ENCODE data around the gene CES2. TPM values are rescaled to one million over a fixed set of nuclear protein-coding genes. Genes with fewer than 3 reads are reported as not detected.
A peak's percentile ranks its signal among the peaks of the same experiment; 100 is the strongest.

The CES2 gene
- total and polyA plus RNA-seq, 9 of the 15 experiments (the other 6 are each of a cell fraction or from before 2014, with no cell fraction given), result 2.2 to 37.9 (median 24.4) TPM

DNA sequence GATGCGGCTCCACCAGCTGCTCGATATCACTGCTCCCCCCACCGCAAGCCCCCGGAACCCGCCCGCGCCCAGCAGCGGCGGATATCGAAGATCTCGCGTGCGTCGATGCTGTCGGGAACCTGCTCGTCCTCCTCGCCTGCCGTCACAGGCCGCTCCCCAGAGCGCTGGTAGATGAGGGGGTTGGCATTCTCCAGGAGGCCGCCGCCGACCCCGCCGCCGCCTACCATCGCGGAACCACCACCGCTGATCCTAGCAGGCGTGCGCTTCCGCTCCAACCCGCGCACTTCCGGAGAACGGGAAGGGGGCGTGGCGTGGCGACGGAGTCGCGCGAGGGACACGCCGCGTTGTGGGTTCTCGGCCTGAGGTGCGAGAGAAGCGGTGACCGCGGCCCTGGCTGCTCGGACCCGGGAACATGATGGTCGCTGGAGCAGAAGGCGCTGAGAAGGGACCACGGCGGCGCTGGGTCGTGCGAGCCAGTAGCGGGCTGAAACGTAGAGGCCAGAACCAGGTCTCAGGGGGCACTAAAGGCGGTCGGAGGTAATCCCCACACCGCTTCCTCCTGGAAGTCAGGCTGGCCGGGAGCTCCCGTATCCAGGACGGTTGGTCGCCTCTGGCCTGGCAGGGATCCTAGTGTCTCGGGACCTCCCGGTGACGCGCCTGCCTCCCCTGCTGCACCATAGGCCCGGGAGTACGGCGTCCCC, 1.0 kb upstream of the CES2 start, which contains the start of gene CIAO2B (continued):
- no peak for TF ChIP-seq ZNF589 (CRISPR knock-in tag; IDR thresholded peaks at IDR 0.05; ENCODE audit: low read depth)
- no peak for TF ChIP-seq CBX5 (IDR thresholded peaks at IDR 0.05; ENCODE audit: borderline replicate concordance, low read depth)
- no peak for TF ChIP-seq ARNT (IDR thresholded peaks at IDR 0.05)
- no peak for TF ChIP-seq BCLAF1 (IDR thresholded peaks at IDR 0.05; ENCODE audit: borderline replicate concordance in 1 of 2, control insufficient read depth in 1 of 2, low read depth in 2 of 2, low read length in 1 of 2)
- TF ChIP-seq XRCC5 (IDR thresholded peaks at IDR 0.05; ENCODE audit: low read depth, low read length), result 0 out of 2 replicates have a peak, but pooled peaks have one; percentile 41
- no peak for TF ChIP-seq ZNF77 (CRISPR knock-in tag; IDR thresholded peaks at IDR 0.05)
- no peak for TF ChIP-seq HDAC8 (tag; IDR thresholded peaks at IDR 0.05)
- TF ChIP-seq ZNF224 (CRISPR knock-in tag; IDR thresholded peaks at IDR 0.05), result no peak
- TF ChIP-seq ZNF395 (CRISPR knock-in tag; IDR thresholded peaks at IDR 0.05), result no peak
- no peak for TF ChIP-seq MCM2 (IDR thresholded peaks at IDR 0.05; ENCODE audit: low read depth)
- TF ChIP-seq ESRRB (CRISPR knock-in tag; IDR thresholded peaks at IDR 0.05; ENCODE audit: borderline replicate concordance), result no peak
- TF ChIP-seq, protein P1, sequence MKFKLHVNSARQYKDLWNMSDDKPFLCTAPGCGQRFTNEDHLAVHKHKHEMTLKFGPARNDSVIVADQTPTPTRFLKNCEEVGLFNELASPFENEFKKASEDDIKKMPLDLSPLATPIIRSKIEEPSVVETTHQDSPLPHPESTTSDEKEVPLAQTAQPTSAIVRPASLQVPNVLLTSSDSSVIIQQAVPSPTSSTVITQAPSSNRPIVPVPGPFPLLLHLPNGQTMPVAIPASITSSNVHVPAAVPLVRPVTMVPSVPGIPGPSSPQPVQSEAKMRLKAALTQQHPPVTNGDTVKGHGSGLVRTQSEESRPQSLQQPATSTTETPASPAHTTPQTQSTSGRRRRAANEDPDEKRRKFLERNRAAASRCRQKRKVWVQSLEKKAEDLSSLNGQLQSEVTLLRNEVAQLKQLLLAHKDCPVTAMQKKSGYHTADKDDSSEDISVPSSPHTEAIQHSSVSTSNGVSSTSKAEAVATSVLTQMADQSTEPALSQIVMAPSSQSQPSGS (CRISPR knock-in tag; IDR thresholded peaks at IDR 0.05), result no peak
- TF ChIP-seq SOX6 (IDR thresholded peaks at IDR 0.05), result peak; percentile 30; the same call in 1 of the 2 replicates
- no peak for TF ChIP-seq ZNF507 (tag; conservative IDR thresholded peaks at IDR 0.05)
- TF ChIP-seq TCF7L2 (IDR thresholded peaks at IDR 0.05; ENCODE audit: low read depth, low read length), result no peak
- TF ChIP-seq, protein P2, sequence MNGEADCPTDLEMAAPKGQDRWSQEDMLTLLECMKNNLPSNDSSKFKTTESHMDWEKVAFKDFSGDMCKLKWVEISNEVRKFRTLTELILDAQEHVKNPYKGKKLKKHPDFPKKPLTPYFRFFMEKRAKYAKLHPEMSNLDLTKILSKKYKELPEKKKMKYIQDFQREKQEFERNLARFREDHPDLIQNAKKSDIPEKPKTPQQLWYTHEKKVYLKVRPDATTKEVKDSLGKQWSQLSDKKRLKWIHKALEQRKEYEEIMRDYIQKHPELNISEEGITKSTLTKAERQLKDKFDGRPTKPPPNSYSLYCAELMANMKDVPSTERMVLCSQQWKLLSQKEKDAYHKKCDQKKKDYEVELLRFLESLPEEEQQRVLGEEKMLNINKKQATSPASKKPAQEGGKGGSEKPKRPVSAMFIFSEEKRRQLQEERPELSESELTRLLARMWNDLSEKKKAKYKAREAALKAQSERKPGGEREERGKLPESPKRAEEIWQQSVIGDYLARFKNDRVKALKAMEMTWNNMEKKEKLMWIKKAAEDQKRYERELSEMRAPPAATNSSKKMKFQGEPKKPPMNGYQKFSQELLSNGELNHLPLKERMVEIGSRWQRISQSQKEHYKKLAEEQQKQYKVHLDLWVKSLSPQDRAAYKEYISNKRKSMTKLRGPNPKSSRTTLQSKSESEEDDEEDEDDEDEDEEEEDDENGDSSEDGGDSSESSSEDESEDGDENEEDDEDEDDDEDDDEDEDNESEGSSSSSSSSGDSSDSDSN (IDR thresholded peaks at IDR 0.05; ENCODE audit: borderline replicate concordance in 1 of 2, low read depth in 2 of 2, low read length in 2 of 2), result 0 out of 4 replicates have a peak, but pooled peaks of 1 of the 2 experiments have one; percentile 68
- TF ChIP-seq RBM22 (IDR thresholded peaks at IDR 0.05; ENCODE audit: low read depth, low read length, poor library complexity, severe bottlenecking), result no peak
- 0 out of 2 replicates have a peak, but pooled peaks have one; percentile 15 for TF ChIP-seq TRIM28 (IDR thresholded peaks at IDR 0.05)
- TF ChIP-seq GATAD2B (IDR thresholded peaks at IDR 0.05; ENCODE audit: borderline replicate concordance), result no peak
- TF ChIP-seq HDGF (IDR thresholded peaks at IDR 0.05), result no peak
